ENCODE data around the gene LPP. TPM values are rescaled to one million over a fixed set of nuclear protein-coding genes. Genes with fewer than 3 reads are reported as not detected.
A peak's percentile ranks its signal among the peaks of the same experiment; 100 is the strongest.

The LPP gene
- total RNA-seq, 1 donor from 2014 or later = 97.4 TPM

- intact Hi-C loops (cut with micrococcal nuclease) = no loop called here
- Histone ChIP-seq H3K4me1 (peaks cover 62% of the 10 kb centered on the region), H3K27me3 (ENCODE audit: low read depth) (no peaks in the 10 kb centered on the region), H3K9me3 (replicated peaks) (no peaks in the 10 kb centered on the region), H3K4me3 (no peak overlapping the region), H3K36me3 (no peaks in the 10 kb centered on the region), H3K27ac (replicated peaks) (no peak overlapping the region)
- DNase-seq = no peak
- TF ChIP-seq CTCF (IDR thresholded peaks at IDR 0.05; ENCODE audit: borderline replicate concordance) = no peak
These were observed 100.6 kb downstream of the LPP start for GRCh38 chr3:188254520-188255070.

- Histone ChIP-seq H3K27me3 (ENCODE audit: low read depth) (no peaks in the 10 kb centered on the region), H3K4me1 (peaks cover 64% of the 10 kb centered on the region), H3K9me3 (replicated peaks) (no peaks in the 10 kb centered on the region), H3K36me3 (no peaks in the 10 kb centered on the region), H3K27ac (replicated peaks) (no peak overlapping the region), H3K4me3 (no peak overlapping the region)
- no peak for TF ChIP-seq CTCF (IDR thresholded peaks at IDR 0.05; ENCODE audit: borderline replicate concordance)
- intact Hi-C loops (cut with micrococcal nuclease) = no loop called here
- DNase-seq = no peak
These were observed 101.2 kb downstream of the LPP start for GRCh38 chr3:188255190-188255589.

- no peak for DNase-seq
- Histone ChIP-seq H3K9me3 (replicated peaks) (no peaks in the 10 kb centered on the region), H3K4me3 (no peak overlapping the region), H3K4me1 (peaks cover 76% of the 10 kb centered on the region), H3K27me3 (ENCODE audit: low read depth) (no peaks in the 10 kb centered on the region), H3K36me3 (no peaks in the 10 kb centered on the region), H3K27ac (replicated peaks) (peak overlapping the region; percentile 83)
- intact Hi-C loops (cut with micrococcal nuclease) = no loop called here
- TF ChIP-seq CTCF (IDR thresholded peaks at IDR 0.05; ENCODE audit: borderline replicate concordance) = no peak
These were observed 102.8 kb downstream of the LPP start for GRCh38 chr3:188256758-188257157.

GRCh38 chr3:188257384-188258026, 103.5 kb downstream of the LPP start:
- intact Hi-C loops (cut with micrococcal nuclease) = no loop called here
- Histone ChIP-seq H3K9me3 (replicated peaks) (no peaks in the 10 kb centered on the region), H3K27ac (replicated peaks) (peak overlapping the region; percentile 83), H3K4me3 (no peak overlapping the region), H3K27me3 (ENCODE audit: low read depth) (no peaks in the 10 kb centered on the region), H3K36me3 (no peaks in the 10 kb centered on the region), H3K4me1 (peaks cover 84% of the 10 kb centered on the region)
- DNase-seq = no peak
- no peak for TF ChIP-seq CTCF (IDR thresholded peaks at IDR 0.05; ENCODE audit: borderline replicate concordance)

GRCh38 chr3:188259191-188259590, 105.2 kb downstream of the LPP start:
- Histone ChIP-seq H3K36me3 (no peaks in the 10 kb centered on the region), H3K27ac (replicated peaks) (peak overlapping the region; percentile 83), H3K4me1 (peaks cover 90% of the 10 kb centered on the region), H3K4me3 (no peak overlapping the region), H3K27me3 (ENCODE audit: low read depth) (no peaks in the 10 kb centered on the region), H3K9me3 (replicated peaks) (no peaks in the 10 kb centered on the region)
- no peak for TF ChIP-seq CTCF (IDR thresholded peaks at IDR 0.05; ENCODE audit: borderline replicate concordance)
- DNase-seq = no peak
- intact Hi-C loops (cut with micrococcal nuclease) = no loop called here
